Measurements from ENCODE around the gene PRPS2. TPM values are rescaled to one million over a fixed set of nuclear protein-coding genes. Genes with fewer than 3 reads are reported as not detected.

The PRPS2 gene
- polyA plus RNA-seq, 1 donor from 2014 or later = 4.7 TPM

- no peak overlapping the region for H3K4me2 ChIP-seq (ENCODE audit: low read length)
- no peak overlapping the region for H3K4me3 ChIP-seq (ENCODE audit: low read length)
- H3K9ac ChIP-seq (ENCODE audit: low read length) = no peak overlapping the region
- no peak for TF ChIP-seq EP300 (conservative IDR thresholded peaks at IDR 0.05; ENCODE audit: poor library complexity, severe bottlenecking)
- no peaks in the 10 kb centered on the region for H3K9me3 ChIP-seq (ENCODE audit: low read length)
- no peak overlapping the region for H3K27ac ChIP-seq (ENCODE audit: low read length)
- H3F3A ChIP-seq (ENCODE audit: insufficient read depth, low read length, poor library complexity, severe bottlenecking) = no peaks in the 10 kb centered on the region
- H3K79me2 ChIP-seq (replicated peaks; ENCODE audit: insufficient read depth, low read length) = no peaks in the 10 kb centered on the region
- no peak overlapping the region for H2AFZ ChIP-seq (ENCODE audit: low read depth, low read length)
- no peaks in the 10 kb centered on the region for H3K36me3 ChIP-seq (ENCODE audit: insufficient read depth, low read length)
- no peaks in the 10 kb centered on the region for H3K9me2 ChIP-seq (ENCODE audit: insufficient read depth, low read length)
- H4K20me1 ChIP-seq (ENCODE audit: insufficient read depth) = no peaks in the 10 kb centered on the region
- no peaks in the 10 kb centered on the region for H3K27me3 ChIP-seq (ENCODE audit: insufficient read depth, low read depth, low read length)
Measured at GRCh38 chrX:12819222-12819621, 28.0 kb downstream of the PRPS2 start.

- no peak overlapping the region for H2AFZ ChIP-seq (ENCODE audit: low read depth, low read length)
- H3K9ac ChIP-seq (ENCODE audit: low read length) = no peak overlapping the region
Measured at GRCh38 chrX:12820737-12821136, 29.5 kb downstream of the PRPS2 start.

DNA sequence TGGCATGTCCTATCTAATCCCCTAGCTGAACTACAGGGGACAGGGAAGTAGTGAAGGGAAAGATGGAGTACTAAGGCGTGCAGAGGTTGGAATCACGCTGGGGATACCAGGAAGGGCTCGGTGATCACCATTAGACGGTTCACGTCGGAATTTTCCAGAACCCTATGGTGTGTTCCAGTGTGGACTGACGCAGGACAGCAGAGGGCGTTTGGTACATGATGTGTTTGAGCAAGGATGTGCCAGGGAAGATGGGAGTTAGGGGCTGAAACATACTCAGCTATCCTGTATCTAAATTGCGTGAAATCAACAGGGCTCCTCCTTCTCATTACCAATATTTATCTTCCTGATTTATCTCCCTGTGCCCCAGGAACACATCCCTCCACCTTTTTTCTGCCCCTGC, 33.7 kb downstream of the PRPS2 start:
- H3K4me3 ChIP-seq (ENCODE audit: low read length) = no peak overlapping the region
- H3K9ac ChIP-seq (ENCODE audit: low read length) = no peak overlapping the region
- H3K9me2 ChIP-seq (ENCODE audit: insufficient read depth, low read length) = no peaks in the 10 kb centered on the region
- H4K20me1 ChIP-seq (ENCODE audit: insufficient read depth) = no peaks in the 10 kb centered on the region
- H3K36me3 ChIP-seq (ENCODE audit: insufficient read depth, low read length) = no peaks in the 10 kb centered on the region
- TF ChIP-seq, protein P1, sequence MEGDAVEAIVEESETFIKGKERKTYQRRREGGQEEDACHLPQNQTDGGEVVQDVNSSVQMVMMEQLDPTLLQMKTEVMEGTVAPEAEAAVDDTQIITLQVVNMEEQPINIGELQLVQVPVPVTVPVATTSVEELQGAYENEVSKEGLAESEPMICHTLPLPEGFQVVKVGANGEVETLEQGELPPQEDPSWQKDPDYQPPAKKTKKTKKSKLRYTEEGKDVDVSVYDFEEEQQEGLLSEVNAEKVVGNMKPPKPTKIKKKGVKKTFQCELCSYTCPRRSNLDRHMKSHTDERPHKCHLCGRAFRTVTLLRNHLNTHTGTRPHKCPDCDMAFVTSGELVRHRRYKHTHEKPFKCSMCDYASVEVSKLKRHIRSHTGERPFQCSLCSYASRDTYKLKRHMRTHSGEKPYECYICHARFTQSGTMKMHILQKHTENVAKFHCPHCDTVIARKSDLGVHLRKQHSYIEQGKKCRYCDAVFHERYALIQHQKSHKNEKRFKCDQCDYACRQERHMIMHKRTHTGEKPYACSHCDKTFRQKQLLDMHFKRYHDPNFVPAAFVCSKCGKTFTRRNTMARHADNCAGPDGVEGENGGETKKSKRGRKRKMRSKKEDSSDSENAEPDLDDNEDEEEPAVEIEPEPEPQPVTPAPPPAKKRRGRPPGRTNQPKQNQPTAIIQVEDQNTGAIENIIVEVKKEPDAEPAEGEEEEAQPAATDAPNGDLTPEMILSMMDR (IDR thresholded peaks at IDR 0.05; ENCODE audit: poor library complexity, severe bottlenecking) = no peak
- no peak for TF ChIP-seq EP300 (conservative IDR thresholded peaks at IDR 0.05; ENCODE audit: poor library complexity, severe bottlenecking)
- no peak for TF ChIP-seq REST (IDR thresholded peaks at IDR 0.05; ENCODE audit: borderline replicate concordance)
- TF ChIP-seq MXI1 (conservative IDR thresholded peaks at IDR 0.05; ENCODE audit: poor library complexity, severe bottlenecking) = no peak
- no peak for TF ChIP-seq TAF1 (IDR thresholded peaks at IDR 0.05; ENCODE audit: low read depth)
- TF ChIP-seq POLR2AphosphoS5 (IDR thresholded peaks at IDR 0.05) = no peak
- TF ChIP-seq RAD21 (conservative IDR thresholded peaks at IDR 0.05) = no peak
- TF ChIP-seq EZH2 (IDR thresholded peaks at IDR 0.05; ENCODE audit: borderline replicate concordance, insufficient read depth, low read length, poor library complexity, severe bottlenecking) = no peak
- no peak for TF ChIP-seq SMC3 (conservative IDR thresholded peaks at IDR 0.05; ENCODE audit: poor library complexity)
- no peaks in the 10 kb centered on the region for H3K27me3 ChIP-seq (ENCODE audit: insufficient read depth, low read depth, low read length)
- H3K79me2 ChIP-seq (replicated peaks; ENCODE audit: insufficient read depth, low read length) = no peaks in the 10 kb centered on the region
- no peak overlapping the region for H2AFZ ChIP-seq (ENCODE audit: low read depth, low read length)
- H3K27ac ChIP-seq (ENCODE audit: low read length) = no peak overlapping the region
- H3K9me3 ChIP-seq (ENCODE audit: low read length) = no peaks in the 10 kb centered on the region
- H3K4me2 ChIP-seq (ENCODE audit: low read length) = no peak overlapping the region
- no peaks in the 10 kb centered on the region for H3F3A ChIP-seq (ENCODE audit: insufficient read depth, low read length, poor library complexity, severe bottlenecking)

More at GRCh38 chrX:12820737-12821136, 29.5 kb downstream of the PRPS2 start:
- no peaks in the 10 kb centered on the region for H3K9me2 ChIP-seq (ENCODE audit: insufficient read depth, low read length)
- H3K4me3 ChIP-seq (ENCODE audit: low read length) = no peak overlapping the region
- no peaks in the 10 kb centered on the region for H3F3A ChIP-seq (ENCODE audit: insufficient read depth, low read length, poor library complexity, severe bottlenecking)
- no peaks in the 10 kb centered on the region for H4K20me1 ChIP-seq (ENCODE audit: insufficient read depth)
- no peak overlapping the region for H3K27ac ChIP-seq (ENCODE audit: low read length)
- no peaks in the 10 kb centered on the region for H3K9me3 ChIP-seq (ENCODE audit: low read length)
- H3K79me2 ChIP-seq (replicated peaks; ENCODE audit: insufficient read depth, low read length) = no peaks in the 10 kb centered on the region
- H3K4me2 ChIP-seq (ENCODE audit: low read length) = no peak overlapping the region
- TF ChIP-seq SMC3 (conservative IDR thresholded peaks at IDR 0.05; ENCODE audit: poor library complexity) = no peak
- TF ChIP-seq, protein P1 (IDR thresholded peaks at IDR 0.05; ENCODE audit: poor library complexity, severe bottlenecking) = no peak
- H3K36me3 ChIP-seq (ENCODE audit: insufficient read depth, low read length) = no peaks in the 10 kb centered on the region
- no peaks in the 10 kb centered on the region for H3K27me3 ChIP-seq (ENCODE audit: insufficient read depth, low read depth, low read length)
